Measurements from ENCODE around the gene RNF121.

DNA sequence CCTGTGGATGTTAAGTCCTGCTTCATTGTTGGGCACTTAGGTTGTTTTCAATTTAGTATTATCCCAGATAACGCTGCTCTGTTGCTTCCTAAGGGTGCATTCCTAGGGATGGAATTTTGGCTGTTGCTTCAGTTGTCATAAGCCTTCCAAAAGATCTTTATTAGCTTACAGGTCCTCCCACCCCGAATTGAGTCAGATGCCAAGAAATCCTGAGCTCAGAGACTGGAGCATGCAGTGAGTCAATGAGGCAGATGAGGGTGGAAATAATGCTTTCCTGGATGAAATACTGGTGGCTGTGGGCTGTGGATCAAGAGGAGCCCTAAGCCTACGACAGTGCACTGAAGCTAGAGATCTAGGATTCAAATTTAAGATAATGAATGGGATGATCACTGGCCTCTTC lies 59.2 kb downstream of the RNF121 start:
- TF ChIP-seq CTCF (IDR thresholded peaks at IDR 0.05) (no peak), POLR2A (IDR thresholded peaks at IDR 0.05; ENCODE audit: low read depth) (no peak), POLR2AphosphoS5 (IDR thresholded peaks at IDR 0.05) (no peak)

Data from esophagus muscularis mucosa (tissue), 3 donors.